ENCODE results near the gene SNX6.

GRCh38 chr14:34548472-34548981 lies 81.4 kb downstream of the SNX6 start:
- TF ChIP-seq CTCF (IDR thresholded peaks at IDR 0.05) (no peak), EZH2 (IDR thresholded peaks at IDR 0.05) (no peak)

Measured in neural progenitor cell (in vitro differentiated cells).